ENCODE measurements around the gene POGZ. TPM values are rescaled to one million over a fixed set of nuclear protein-coding genes. Genes with fewer than 3 reads are reported as not detected.

The POGZ gene
- total RNA-seq, 4 donors from 2014 or later: 35.0 to 63.3 (median 49.1) TPM

GRCh38 chr1:151502035-151502700, 42.9 kb upstream of the POGZ start:
- no peak for DNase-seq (ENCODE audit: extremely low spot score)
- no peak for TF ChIP-seq POLR2A (IDR thresholded peaks at IDR 0.05; ENCODE audit: low read depth)
- Histone ChIP-seq H3K4me3 (no peak overlapping the region), H3K36me3 (no peaks in the 10 kb centered on the region), H3K9me3 (no peaks in the 10 kb centered on the region), H3K4me1 (no peaks in the 10 kb centered on the region), H3K27ac (replicated peaks in 1 of 4) (no peak overlapping the region), H3K27me3 (no peaks in the 10 kb centered on the region)
- 78% methylated on average over 5 of the region's 5 CpGs for WGBS
- intact Hi-C loops (cut with DNase I): no loop called here

- no peaks in the 10 kb centered on the region for H3K27me3 ChIP-seq
- no peak overlapping the region for H3K27ac ChIP-seq (replicated peaks in 1 of 4)
- no peak overlapping the region for H3K4me3 ChIP-seq
- no peaks in the 10 kb centered on the region for H3K4me1 ChIP-seq
- 87% methylated on average over 10 of the region's 10 CpGs for WGBS
- H3K36me3 ChIP-seq: no peaks in the 10 kb centered on the region
- TF ChIP-seq POLR2A (IDR thresholded peaks at IDR 0.05; ENCODE audit: low read depth) (no peak), CTCF (IDR thresholded peaks at IDR 0.05) (no peak)
- DNase-seq (ENCODE audit: extremely low spot score): no peak
- intact Hi-C loops (cut with DNase I): no loop called here
- no peaks in the 10 kb centered on the region for H3K9me3 ChIP-seq
These were observed 42.2 kb upstream of the POGZ start for GRCh38 chr1:151501474-151501873.

DNA sequence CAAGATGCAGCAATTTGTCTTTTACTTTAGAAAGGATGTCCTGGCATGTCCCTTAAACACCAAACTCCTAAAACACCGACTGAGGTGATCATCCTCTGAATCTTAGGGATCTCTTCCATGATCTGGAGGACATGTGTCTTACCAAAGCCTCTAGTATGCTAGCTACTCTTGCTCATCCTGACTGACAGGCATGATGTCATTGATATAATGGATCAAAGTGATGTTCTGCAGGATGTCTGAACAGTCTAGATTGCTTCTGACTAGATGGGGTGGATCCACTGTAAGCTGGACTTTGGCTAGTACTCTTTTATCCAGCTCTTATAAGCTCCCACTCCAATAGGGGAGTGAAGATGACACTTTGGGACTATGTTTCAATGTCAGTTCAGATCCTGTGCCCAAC, 40.6 kb upstream of the POGZ start:
- Histone ChIP-seq H3K4me1 (peaks cover 0 to 8% (median 3%) of the 10 kb centered on the region in 4 donors), H3K36me3 (no peaks in the 10 kb centered on the region), H3K27ac (replicated peaks in 1 of 4) (no peak overlapping the region), H3K27me3 (no peaks in the 10 kb centered on the region), H3K9me3 (no peaks in the 10 kb centered on the region), H3K4me3 (no peak overlapping the region)
- intact Hi-C loops (cut with DNase I): no loop called here
- no peak for TF ChIP-seq CTCF (IDR thresholded peaks at IDR 0.05)
- TF ChIP-seq EP300 (IDR thresholded peaks at IDR 0.05): no peak
- no peak for TF ChIP-seq POLR2AphosphoS5 (IDR thresholded peaks at IDR 0.05)
- DNase-seq (ENCODE audit: extremely low spot score): no peak
- WGBS: 100% methylated on average over 1 of the region's 1 CpG

- DNase-seq (ENCODE audit: extremely low spot score): no peak
- no peaks in the 10 kb centered on the region for H3K36me3 ChIP-seq
- TF ChIP-seq CTCF (IDR thresholded peaks at IDR 0.05) (no peak), EP300 (IDR thresholded peaks at IDR 0.05) (no peak), POLR2A (IDR thresholded peaks at IDR 0.05; ENCODE audit: low read depth) (no peak), POLR2AphosphoS5 (IDR thresholded peaks at IDR 0.05) (no peak)
- intact Hi-C loops (cut with DNase I): no loop called here
- no peaks in the 10 kb centered on the region for H3K27me3 ChIP-seq
- H3K4me3 ChIP-seq: no peak overlapping the region
- peaks cover 0 to 14% (median 9%) of the 10 kb centered on the region in 4 donors for H3K4me1 ChIP-seq
- H3K27ac ChIP-seq (replicated peaks in 1 of 4): no peak overlapping the region
- H3K9me3 ChIP-seq: no peaks in the 10 kb centered on the region
- WGBS: 89% methylated on average over 5 of the region's 5 CpGs
These were observed 40.1 kb upstream of the POGZ start for GRCh38 chr1:151499365-151499764.

GRCh38 chr1:151495316-151495715, 36.0 kb upstream of the POGZ start:
- Histone ChIP-seq H3K4me1 (peaks cover 0 to 15% (median 9%) of the 10 kb centered on the region in 4 donors), H3K36me3 (no peaks in the 10 kb centered on the region), H3K27me3 (no peaks in the 10 kb centered on the region), H3K4me3 (no peak overlapping the region), H3K27ac (replicated peaks in 1 of 4) (no peak overlapping the region), H3K9me3 (no peaks in the 10 kb centered on the region)
- TF ChIP-seq POLR2AphosphoS5 (IDR thresholded peaks at IDR 0.05) (no peak), EP300 (IDR thresholded peaks at IDR 0.05) (no peak), POLR2A (IDR thresholded peaks at IDR 0.05; ENCODE audit: low read depth) (no peak), CTCF (IDR thresholded peaks at IDR 0.05) (no peak)
- DNase-seq (ENCODE audit: extremely low spot score): no peak
- WGBS: 70% methylated on average over 1 of the region's 1 CpG
- intact Hi-C loops (cut with DNase I): no loop called here
